Measurements from ENCODE around the gene GNLY.
"Not testable (repeated sequence)": the region's sequence is repeated elsewhere in the genome, so short reads cannot be mapped to it uniquely, and the experiment has no call there.

The GNLY gene

DNA sequence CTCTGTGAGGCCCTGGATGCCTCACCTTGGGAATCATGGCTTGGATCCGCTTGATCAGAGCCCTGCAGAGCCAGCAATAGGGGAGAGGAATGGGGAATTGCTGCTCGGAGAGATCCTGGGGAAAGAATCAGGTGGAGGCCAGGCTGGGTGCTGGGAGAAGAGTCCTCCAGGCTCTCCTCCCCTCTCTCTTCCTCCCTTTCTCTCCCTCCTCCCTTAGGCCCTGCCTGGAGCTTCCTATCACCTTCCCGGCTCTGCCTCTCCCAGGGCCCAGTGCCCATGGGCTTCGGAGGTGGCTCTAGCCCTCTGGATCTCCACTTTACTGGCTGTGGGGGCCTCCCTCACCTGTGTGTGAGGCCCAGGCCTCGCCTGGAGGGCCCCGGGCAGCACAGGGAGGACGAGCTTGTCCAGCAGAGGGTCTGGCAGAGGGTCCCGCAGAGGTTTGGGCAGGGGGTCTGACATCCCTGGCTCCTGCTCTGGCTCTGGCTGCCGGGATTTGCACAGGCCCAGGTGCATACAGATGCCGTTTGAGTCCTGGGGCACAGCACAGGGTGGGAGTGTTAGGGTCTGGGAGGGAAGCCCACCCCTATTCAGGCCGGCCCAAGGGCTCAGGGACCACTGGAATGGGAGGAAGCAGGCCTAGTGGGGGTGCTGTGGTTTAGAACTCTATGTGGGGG lies 28.8 kb upstream of the GNLY start:
- no peak for DNase-seq

DNA sequence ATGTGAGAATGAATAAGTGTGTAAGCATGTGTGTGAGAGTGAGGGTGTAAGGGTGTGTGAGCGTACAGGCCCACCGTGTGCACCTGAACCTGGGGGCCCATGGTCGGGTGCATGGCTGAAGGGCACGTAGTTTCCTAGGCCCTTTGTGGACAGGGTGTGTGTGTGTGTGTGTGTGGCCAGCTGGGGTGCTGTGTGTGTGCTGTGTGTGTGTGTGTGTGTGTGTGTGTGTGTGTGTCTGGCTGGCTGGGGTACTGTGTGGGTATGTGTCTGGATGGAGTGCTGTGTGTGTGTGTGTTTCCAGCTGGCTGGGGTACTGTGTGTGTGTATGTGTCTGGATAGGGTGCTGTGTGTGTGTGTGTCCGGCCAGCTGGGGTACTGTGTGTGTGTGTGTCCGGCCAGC lies 28.1 kb upstream of the GNLY start:
- DNase-seq = no peak

DNA sequence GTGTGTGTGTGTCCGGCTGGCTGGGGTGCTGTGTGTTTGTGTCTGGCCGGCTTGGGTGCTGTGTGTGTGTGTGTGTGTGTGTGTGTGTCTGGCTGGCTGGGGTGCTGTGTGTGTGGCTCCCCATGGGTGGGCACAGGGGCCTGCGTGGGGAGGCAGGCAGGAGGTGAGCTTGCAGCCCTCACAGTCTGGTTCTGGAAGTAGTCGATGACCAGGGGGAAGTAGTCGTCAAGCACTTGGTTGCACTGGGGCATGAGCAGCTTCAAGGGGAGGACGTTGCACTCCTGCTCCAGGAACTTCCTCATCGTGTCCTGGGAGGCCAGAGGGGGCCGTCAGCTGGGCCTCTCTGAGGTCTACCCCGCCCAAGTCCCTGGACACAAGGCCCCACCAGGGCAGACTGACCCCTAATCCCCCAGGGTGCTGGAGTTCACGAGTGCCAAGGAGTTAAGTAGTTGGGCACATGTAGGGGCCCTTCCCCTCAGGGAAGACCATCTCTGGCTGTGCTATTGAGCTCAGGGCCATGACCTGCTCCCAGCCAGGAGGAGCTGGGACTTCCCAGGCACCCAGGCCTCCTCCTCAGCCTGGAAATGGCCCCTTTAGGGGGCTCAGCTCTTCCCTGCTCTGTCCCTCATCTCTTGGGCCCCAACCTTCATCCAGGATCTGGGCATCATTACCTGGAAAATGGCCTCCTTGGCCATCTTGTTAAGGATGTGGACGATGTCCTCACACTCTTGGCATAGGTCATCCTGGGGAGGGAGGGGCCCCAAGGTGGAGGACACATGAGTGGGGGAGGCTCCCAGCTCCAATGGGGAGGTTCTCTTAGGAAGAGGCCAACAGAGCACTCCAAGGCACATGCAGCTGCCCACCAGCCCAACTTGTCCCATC lies 27.5 kb upstream of the GNLY start:
- DNase-seq = no peak

DNA sequence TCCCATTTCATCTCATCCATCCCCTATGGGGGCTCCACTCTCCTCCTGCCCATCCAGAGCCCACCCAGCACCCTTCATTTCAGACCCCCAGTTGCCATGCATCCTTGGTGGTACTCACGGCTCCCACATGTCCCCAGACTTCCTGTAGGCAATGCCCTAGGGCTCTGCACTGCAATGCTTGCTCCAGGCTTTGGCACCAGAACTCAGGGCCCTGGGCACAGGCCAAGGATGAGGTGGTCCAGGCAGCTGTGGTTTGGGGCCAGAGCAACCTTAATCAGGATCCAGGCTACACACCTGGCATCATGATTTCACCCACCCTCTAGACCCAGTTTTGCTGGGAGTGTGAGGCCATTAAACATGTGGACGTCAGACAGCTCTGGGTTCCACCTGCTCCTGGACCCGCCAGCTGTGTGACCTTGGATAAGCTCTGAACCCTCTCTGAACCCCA lies 26.6 kb upstream of the GNLY start:
- DNase-seq = no peak

DNA sequence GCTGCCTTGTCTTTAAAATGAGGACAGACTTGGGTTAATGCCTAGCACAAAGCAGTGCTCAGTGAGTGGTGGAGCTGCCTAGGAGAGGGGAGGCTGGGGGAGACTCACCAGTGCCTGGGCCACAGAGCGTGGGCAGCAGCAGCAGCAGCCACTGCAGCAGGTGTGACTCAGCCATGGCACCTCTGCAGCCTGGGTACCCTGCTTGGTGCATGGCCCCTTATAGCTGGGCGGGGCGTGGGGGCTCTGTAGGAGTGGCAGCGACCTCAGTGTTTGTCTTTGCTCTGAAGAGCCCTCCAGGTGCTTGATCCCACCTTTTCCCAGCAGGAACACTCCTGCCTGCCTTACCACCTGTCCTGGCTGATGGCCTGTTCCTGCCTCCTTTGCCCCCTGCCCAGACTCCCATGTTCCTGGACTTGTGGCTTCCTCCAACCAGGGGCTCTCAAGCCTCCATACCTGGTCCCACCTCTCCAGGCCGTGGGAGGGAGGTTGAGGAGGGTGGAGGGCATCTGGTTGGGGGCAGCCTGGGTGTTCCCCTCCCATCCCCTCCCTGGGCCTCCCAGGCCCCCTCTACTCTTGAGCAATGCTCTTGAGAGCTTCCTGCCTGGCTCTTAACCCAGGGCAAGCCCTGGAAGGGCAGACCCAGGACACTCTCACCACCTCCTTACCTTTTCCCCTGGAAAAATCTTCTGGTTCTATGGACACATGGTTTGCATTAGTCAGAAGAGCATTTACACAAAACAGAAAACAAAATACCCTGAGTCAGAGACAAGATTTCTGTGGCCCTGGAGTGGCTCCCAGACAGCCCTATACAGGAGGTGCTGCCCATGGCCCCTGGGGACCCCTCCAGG lies 25.9 kb upstream of the GNLY start, which contains the start of gene SFTPB:
TSS of gene SFTPB (minus strand) at position 191 of the 848 bp plus-strand sequence. CDS start at position 175, 16 bp downstream.
- DNase-seq = no peak

DNA sequence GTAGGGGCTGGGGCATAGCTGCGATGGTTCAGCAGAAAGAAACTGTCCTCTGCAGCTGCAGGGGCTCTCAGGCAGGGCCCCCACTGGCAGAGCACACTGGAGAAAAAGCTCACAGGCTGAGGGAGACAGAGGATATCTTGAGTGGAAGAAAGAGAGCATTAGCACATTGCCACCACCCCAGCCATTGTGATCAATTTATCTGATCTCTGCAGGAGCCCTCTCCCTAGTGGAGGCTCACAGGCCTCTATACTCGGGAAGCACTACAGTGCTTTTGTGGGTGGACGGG lies 25.4 kb upstream of the GNLY start:
- no peak for DNase-seq

DNA sequence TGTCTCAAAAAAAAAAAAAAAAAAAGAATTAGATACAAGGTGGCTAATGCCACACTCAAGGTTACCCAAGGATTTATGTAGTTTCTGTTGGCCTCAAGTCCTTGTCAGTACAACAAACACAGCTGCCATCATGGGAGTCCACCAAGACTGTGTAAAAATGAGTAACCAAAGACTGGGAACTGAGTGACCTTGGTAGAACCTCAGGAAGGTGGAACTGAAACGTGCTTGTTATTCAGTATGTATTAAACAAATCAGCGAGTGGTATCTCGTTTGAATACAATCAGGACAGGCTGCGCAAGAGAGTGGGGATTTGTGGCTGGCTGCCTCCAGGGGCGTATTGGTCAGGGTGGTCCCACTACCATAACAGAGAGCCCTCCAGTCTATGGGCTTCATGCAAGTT lies 24.6 kb upstream of the GNLY start:
- DNase-seq = no peak

DNA sequence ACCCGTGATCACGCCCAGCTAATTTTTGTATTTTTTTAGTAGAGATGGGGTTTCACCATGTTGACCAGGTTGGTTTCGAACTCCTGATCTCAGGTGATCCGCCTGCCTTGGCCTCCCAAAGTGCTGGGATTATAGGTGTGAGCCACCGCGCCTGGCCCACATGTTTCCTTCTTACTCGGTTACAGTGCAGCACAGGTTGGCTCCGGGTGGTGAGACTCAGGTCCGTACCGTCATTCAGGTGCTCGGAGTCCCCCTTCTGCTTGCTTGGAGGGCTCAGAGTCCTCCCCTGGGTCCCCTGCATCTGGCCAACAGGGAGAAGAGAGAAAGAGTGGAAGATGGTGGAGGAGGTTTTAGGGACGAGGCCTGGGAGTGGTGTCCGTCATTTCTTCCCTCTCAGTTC lies 23.7 kb upstream of the GNLY start:
- not testable (repeated sequence) for DNase-seq

DNA sequence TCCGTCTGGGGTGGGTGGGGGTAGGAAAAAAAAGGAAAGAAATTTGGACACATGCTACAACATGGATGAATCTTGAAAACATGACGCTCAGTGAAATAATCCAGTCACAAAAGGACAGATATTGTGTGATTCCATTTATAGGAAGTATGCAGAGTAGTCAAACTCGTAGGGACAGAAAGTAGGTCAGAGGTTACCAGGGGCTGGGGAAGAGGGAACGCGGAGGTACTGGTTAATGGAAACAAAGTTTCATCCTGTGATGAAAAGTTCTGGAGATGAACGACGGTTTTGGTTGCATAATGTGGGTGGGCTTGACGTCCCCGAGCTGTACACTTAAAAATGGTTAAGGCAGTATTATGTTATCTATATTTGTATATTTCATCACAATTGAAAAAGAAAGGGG lies 21.7 kb upstream of the GNLY start:
- no peak for DNase-seq

DNA sequence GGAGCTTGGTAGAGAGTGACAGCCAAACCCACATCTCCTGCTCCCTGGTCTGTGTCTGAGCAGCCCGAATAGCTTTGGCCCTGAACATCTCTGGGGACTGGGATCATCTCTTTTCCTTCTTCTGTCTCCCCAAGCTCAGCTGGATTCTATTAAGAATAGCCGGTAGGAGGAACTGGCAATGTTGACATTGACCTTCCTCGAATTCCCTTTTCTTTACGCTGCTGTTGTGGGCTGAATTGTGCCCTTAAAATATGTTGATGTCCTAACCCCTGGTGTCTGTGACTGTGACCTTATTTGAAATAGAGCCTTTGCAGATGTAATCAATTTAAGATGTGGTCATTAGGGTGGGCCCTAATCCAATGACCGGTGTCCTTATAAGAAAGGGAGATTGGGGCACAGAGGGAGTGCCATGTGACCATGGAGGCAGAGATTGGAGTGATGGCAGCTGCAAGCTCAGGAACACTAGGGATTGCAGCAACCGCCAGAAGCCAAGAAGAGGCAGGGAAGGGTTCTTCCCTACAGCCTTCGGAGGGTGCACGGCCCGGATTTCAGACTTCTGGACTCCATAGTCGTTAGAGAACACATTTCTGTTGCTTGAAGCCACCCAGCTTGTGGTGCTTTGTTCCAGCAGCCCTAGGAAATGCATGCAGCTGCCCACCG lies 20.3 kb upstream of the GNLY start:
- no peak for DNase-seq

DNA sequence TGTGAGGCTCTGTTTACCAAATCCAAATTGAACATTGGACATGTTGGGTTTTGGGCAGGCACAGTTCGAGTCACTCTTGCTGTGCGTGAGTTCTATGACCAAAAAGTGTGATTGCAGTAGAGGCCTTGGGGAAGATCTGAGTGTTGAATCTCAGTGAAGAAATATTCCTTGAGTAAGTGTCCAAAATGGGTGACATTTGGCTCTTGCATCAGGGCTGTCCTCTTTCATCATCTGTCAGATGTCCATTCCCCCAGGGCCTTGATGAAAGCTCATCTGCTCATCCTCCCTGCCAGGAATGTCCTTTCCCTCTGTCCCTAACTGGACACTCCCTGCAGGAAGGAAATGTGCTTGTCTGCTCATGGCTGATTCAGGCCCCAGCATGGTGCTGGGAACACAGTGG lies 19.7 kb upstream of the GNLY start:
- DNase-seq = no peak

DNA sequence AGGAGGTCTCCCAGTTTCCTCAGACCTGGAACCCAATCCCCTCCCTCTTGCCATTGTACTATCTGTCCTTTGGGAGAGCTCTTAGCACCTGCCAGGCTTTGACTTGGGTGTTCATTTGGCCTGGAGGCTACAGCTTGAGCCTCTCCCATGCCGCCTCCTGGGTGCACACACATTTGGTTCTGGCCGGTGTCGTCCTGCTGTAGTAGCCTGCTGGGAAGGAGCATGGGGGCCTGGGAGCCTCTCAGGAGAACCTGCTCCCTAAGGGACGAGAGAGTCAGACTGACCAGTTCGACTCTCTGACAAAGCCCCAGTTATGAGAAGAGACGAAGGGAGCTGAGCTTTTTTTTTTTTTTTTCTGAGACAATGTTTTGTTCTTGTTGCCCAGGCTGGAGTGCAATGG lies 18.7 kb upstream of the GNLY start:
- DNase-seq = no peak

DNA sequence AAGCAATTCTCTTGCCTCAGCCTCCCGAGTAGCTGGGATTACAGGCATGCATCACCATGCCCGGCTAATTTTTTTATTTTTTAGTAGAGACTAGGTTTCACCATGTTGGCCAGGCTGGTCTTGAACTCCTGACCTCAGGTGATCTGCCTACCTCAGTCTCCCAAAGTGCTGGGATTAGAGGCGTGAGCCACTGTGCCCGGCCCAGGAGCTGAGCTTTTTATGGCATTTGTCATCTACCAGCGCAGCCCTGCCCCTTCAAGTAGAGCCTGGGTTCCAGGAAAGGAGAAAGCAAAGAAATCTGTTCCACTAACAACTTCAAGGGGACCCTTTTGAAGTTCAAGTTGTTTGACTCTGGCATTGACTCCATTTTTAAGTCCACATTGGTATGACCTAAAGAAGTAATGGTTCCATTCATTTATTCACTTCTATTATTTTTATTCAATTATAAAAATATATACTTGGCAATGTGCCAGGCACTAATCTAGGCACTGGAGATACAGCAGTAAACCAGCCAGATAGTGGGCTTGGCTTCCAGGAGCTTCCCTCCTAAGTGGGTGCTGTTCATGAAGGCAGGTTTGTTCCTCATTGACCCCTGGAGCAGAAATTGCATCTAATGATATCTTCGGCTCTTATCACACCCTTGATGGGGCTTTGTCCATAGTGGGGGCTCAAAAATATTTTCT lies 18.2 kb upstream of the GNLY start:
- no peak for DNase-seq

DNA sequence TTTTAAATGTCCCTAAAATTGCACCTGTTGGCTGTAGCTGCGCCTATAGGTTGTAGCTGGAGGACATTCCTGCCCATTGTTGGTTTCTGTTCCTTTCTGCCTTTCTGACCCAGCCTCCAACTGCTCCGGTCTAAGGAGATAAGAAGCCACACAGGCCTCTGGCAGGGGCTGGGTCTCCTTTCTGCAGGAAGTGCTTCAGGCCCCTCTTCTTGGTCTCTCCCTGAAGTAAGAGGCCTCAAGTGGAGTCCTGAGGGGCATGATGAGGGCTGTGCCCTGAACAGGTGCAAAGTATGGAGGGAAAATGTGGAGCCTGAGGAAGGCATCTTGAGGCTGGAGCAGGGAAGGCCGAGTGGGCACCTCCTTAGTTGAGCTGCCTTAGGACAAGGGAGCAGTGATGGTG lies 15.8 kb upstream of the GNLY start:
- no peak for DNase-seq

DNA sequence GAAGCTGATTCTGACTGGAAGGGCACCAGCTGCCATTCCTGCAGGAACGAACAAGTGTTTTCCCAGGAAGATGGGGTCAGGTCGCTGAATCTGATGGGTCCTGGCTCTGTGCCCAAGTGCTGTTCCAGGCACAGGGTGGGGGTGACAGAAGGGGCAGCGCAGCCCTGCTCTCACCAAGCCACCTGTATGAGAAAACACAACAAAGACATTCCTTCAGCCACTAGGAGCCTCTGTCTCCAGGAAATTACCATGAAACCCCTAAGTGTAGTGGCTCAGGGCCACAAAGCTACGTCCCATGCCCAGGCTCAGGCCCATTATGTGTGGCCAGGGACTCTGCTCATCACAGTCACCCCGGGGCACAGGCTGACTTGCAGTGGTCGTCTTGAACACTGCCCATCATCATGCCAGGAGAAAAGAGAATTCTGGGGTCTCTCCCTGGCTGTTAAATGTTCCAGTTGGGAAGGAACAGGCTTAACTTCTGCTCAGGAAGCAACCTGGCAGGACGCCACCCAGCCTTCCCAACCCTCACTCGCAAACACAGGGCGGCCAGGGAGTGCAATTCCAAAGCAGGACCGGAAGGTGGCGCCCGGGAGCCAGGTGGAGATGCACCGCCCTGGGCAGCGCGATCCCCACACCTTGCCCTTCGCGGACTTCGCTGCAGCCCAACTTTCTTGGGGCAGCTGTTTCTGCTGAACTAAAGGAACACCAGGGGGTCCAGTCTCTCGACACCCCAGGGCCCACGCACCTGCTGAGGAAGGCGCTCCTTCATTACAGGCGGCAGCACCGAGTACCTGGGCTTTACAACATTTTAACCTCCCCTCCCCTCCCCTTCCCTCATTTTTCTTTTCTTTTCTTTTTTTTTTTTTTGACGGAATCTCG lies 15.1 kb upstream of the GNLY start:
- DNase-seq = peak; percentile 79

DNA sequence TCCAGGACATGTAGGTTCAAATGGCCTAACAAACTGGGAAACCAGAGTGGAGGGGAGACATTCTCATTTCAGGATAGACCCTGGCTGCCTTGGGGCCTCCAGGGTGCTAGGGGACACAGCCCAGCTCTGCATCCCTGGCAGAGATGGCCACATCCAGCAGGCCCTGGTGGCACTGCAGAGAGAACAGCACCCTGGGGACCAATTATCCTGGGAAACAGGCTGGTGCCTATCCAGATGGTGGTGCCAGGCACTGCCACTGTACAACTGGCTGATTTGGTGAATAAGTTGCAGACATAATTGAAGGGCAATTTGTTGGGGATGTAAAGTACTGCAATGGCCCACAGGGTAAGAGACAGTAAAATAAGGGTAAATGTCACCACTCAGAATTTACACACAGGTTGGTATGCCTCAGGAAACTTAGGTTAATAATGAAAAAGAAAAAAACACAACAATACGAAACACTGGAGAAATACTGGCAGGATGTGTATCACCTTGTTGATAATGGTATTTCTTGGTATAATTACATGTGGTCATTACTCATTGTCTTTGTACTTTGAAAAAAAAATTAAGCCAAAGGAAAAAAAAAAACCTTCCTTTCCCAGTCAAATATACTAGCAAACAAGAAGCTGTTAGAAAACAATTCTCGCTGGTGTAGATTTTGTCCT lies 13.3 kb upstream of the GNLY start:
- no peak for DNase-seq

DNA sequence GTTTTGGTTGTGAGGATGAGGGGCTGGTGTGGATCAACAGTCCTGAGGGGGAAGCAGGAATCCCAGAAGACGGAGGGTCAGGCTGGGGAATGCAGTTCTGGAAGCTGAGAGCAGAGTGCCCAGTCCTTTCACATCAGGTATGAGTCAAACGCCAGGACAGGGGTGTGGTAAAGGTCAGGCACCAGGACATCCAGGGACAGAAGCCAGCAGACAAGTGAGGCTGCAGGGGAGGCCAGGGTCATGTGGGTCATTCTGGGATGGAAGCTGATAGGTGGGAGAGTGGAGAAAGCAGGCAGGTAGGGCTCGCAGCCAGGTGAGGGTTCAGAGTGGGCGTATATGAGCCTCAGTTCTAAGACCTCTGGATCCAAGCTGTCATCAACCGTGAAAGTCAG lies 12.8 kb upstream of the GNLY start:
- no peak for DNase-seq

DNA sequence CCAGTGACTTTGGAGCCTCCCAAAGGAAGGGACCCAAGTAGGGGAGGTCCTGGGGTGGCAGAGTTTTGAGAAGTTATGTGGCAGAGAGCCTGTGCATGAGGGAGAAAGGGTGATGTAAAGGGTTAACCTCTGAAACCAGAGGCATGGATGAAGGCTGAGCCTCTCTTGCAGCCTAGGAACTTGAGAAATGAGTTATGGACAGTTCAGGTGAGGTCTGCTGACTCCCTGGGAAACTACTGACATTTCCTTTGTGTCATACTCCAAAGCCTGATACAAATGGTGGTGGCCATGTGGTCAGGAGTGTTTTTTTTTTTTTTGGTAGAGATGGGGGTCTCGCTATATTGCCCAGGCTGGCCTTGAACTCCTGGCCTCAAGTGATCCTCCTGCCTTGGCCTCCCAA lies 12.4 kb upstream of the GNLY start:
- DNase-seq = no peak

DNA sequence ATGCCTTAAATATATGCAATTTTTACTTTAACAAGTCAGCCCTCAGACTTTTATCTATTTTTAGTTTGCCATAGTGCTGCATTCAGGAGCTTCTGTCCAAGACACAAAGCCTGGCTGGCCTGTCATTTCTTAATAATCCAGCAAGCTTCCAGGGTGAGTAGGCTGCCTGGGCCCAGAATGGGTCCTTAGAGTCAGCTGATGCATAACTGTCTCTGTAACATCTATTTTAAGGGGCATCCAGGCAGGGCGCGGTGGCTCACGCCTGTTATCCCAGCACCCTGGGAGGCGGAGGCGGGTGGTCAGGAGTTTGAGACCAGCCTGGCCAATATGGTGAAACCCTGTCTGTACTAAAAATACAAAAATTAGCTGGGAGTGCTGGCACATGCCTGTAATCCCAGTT lies 11.8 kb upstream of the GNLY start:
- DNase-seq = no peak

DNA sequence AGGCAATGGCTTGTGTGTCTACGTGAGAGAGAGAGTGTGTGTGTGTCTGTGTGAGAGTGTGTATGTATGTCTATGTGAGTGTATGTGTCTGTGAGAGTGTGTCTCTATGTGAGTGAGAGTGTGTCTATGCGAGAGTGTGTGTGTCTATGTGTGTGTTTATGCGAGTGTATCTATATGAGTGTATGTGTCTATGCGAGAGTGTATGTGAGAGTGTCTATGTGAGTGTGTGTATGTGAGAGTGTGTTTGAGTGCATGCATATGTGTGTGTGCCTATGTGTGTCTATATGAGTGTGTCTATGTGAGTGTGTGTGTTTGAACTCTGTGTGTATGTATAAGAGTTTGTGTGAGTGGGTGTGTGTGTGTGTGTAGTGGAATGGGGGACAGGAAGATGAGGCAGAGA lies 9.8 kb upstream of the GNLY start:
- no peak for DNase-seq

DNA sequence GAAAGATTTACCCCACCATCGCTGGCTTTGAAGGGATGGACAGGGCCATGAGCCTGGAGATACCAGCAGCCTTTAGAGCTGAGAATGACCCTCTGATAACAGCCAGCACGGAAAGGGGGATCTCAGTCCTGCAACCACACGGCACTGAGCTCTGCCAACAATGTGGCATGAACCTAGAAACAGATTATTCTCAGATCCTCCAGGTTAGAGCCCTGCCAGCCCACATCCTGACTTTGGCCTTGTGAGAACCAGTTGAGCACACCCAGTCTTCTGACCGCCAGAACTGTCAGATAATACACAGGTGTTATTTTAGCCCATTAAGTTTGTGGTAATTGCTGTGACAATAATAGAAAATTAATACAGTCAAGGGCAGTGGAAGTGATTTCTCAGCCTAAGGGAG lies 9.4 kb upstream of the GNLY start:
- DNase-seq = no peak

All from eye (tissue), 1 donor.